ENCODE results near the gene KLHL8.

GRCh38 chr4:87122252-87122651 lies 98.2 kb downstream of the KLHL8 start:
- TF ChIP-seq OSR1 (CRISPR knock-in tag; IDR thresholded peaks at IDR 0.05) (no peak), PATZ1 (CRISPR knock-in tag; IDR thresholded peaks at IDR 0.05; ENCODE audit: borderline replicate concordance) (no peak), ESRRG (CRISPR knock-in tag; IDR thresholded peaks at IDR 0.05) (no peak), ISL1 (CRISPR knock-in tag; IDR thresholded peaks at IDR 0.05) (no peak), ZFP3 (CRISPR knock-in tag; IDR thresholded peaks at IDR 0.05) (no peak), CSDC2 (CRISPR knock-in tag; IDR thresholded peaks at IDR 0.05) (no peak), ARNTL (CRISPR knock-in tag; IDR thresholded peaks at IDR 0.05; ENCODE audit: borderline replicate concordance, low read depth) (no peak), BACH2 (CRISPR knock-in tag; IDR thresholded peaks at IDR 0.05; ENCODE audit: borderline replicate concordance) (no peak), ZC3H10 (CRISPR knock-in tag; IDR thresholded peaks at IDR 0.05) (no peak), SNAI2 (CRISPR knock-in tag; IDR thresholded peaks at IDR 0.05) (no peak), ZFP30 (CRISPR knock-in tag; IDR thresholded peaks at IDR 0.05) (no peak), TOX (CRISPR knock-in tag; IDR thresholded peaks at IDR 0.05; ENCODE audit: borderline replicate concordance) (no peak), CREB5 (CRISPR knock-in tag; IDR thresholded peaks at IDR 0.05; ENCODE audit: low read depth) (no peak)
